IPS-11a (cell line): ENCODE results near the gene RALY.
A peak's percentile ranks its signal among the peaks of the same experiment; 100 is the strongest.

Experiments
- H3K4me3 ChIP-seq: one replicate; pipeline ENCODE4 v1.5.1; 2013; ENCODE audit warnings: low read depth, low read length, control low read depth

RALY gene

DNA sequence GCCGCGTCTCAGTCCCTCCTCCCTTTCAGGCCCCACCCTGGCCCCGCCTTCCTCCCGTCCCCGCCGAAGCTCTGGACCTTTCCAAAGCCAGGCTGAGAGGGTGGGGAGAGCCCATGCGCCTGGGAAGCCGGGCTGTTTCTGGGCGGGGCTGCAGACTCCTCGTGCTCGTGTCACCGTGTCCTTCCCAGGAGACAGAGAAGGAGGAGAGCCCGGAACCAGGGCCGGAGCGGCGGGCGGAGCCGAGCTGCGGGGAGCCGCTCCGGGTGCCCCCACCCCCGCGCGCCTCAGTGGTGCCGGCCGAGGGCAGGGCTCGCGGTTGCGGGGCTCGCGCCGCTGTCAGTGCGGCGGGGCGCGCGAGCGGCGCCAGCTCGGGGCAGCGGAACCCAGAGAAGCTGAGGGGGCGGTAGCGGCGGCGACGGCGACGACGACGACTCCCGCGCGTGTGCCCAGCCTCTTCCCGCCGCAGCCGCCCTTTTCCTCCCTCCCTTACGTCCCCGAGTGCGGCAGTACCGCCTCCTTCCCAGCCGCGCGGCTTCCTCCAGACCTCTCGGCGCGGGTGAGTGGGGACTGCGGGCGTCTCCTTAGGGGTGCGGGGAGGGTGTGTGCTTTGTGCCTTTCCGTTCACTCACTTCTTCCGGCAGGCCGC is at the start of gene RALY:
TSS of gene RALY (plus strand) at position 336 of the 646 bp plus-strand sequence. CDS start 78,164 bp downstream, outside the sequence.
- peak within 1 kb of the TSS; percentile 84 for H3K4me3 ChIP-seq

DNA sequence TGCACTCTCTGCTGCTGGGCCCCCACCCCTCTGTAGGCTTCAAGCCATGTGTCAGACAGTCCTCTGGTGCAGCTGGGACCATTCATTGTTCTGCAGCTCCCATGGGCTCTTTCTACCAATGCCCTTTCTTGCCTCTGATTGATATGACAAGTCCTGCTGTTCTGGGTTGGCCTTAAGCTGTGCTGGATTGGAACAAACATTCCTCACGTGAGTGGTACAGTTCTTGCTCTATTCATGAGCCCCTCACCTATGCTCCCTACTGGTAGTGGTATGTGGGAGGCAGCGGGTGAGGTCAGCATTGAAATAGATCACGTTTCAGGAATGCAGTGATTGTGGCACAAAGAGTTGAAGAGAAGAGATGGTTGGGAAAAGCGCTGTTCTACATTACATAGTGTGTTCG is 48.8 kb upstream of the RALY start:
- H3K4me3 ChIP-seq: no peak overlapping the region

DNA sequence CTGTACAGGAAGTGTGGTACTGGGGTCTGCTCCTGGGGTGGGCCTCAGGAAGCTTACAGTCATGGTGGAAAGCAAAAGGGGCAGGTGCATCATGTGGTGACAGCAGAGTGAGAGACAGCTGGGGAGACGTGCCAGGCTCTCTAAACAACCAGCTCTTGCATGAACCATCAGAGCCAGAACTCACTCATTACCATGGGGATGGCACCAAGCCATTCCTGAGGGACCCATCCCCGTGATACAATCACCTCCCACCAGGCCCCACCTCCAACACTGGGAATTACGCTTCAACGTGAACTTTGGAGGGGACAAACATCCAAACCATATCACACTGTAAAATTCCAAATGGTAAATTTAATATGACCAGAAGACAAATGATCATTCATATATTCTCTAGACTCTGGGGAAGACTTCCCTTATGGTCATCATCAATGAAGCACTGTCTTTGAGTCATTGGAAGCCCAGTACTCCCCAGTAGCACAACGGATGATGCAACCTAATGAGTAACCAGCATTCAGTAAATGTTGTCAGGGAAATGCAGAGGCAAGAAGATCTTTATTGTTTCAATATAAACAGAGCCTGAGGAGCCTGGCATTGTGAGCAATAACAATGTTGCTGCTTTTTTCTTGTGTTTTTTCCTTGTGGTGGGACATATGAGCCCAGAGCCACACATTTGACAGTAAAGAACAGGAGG is 48.2 kb upstream of the RALY start:
- no peak overlapping the region for H3K4me3 ChIP-seq

DNA sequence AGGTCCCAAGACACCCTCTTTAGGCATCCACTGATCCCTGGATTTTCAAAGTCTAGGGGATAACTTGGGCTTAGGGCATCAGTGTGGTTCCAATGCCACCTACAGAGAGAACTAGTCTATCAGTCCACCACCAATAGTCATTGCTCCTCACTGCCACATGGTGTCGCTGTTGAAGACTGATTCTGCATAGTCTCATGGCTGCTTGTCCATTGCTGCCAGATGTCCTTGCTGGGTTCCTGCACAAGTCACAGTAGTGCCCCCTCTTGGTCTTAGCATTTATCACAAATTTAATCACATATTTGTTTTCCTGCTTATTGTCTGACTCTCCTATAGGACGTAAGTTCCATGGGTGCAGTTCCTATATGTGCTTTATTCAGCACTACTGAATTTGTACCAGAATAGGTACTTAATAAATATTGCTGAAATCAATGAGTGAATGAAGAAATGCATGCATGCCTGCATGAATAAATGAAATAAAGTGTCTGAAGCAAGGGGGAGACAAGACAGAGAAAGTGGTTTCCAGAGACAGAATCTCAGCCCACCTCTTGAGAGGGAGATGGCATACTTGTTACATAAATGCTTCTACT is 45.9 kb upstream of the RALY start:
- H3K4me3 ChIP-seq: no peak overlapping the region

DNA sequence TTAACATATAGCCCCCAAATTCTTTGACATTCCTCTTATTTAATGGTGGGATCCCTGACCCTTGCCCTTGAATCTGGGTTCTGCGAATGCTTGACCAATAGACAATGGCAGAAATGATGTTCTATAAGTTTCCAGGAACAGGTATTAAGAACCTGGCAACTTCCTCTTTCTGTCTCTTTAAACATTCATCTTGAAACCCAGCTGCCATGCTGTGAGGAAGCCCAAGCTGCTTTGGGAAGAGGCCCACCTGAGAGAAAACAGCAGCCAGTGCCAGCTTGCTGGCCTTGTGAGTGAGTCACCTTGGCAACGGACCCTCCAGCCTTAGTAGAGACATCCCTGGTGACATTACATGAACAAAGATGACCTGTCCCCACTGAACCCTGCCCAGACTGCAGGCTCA is 45.2 kb upstream of the RALY start:
- no peak overlapping the region for H3K4me3 ChIP-seq

DNA sequence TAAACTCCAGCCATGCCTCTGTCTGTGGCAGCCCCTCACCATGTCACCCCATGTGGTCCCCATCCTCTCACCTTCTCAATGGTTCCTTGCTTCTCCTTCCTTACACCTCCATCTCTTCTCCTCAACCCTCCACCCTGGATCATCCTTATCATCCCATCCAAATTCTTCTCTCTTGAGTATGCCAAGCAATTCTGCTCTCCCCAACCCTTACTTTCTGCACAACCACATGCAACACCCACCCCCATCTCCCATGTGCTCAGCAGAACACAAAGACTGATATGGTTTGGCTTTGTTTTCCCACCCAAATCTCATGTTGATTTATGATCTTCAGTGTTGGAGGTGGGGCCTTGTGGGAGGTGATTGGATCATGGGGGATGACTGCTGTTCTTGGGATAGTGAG is 42.5 kb upstream of the RALY start:
- no peak overlapping the region for H3K4me3 ChIP-seq

DNA sequence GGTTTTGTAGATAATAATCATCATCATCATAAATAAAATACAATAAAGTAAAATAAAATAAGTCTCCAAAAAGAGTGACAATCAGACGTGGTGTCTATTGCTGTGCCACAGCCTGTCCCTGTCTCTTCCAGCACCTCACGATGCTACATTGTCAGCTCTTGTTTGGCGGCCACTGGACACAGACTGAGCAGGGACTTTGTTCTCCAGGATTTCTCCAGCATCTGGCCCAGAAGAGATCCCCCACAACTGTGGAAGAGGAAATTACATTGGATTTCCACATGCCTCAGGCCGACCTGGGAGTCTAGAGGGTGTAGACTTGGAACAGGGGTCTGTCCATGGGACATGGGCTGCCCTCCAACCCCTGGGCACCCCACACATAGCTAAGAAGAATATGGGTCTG is 39.2 kb upstream of the RALY start:
- no peak overlapping the region for H3K4me3 ChIP-seq

DNA sequence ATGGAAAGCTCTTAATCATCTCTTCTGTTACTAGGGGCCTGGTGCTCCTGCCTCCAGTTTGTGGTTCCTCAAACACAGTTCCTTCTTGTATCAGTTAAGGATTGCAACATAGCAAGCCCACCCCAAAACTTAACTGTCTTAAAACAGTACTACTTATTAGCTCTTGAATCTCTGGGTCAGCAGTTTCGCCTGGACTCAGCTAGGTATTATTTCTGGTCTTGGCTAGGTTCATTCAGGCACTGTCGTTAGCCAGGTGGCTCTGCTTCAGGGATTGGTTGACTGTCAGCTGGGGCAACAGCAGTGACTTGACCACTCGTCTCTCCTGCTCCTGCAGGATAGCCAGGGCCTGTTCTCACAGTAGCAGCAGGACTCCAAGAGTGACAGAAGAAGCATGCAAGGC is 30.0 kb upstream of the RALY start:
- H3K4me3 ChIP-seq: no peak overlapping the region

DNA sequence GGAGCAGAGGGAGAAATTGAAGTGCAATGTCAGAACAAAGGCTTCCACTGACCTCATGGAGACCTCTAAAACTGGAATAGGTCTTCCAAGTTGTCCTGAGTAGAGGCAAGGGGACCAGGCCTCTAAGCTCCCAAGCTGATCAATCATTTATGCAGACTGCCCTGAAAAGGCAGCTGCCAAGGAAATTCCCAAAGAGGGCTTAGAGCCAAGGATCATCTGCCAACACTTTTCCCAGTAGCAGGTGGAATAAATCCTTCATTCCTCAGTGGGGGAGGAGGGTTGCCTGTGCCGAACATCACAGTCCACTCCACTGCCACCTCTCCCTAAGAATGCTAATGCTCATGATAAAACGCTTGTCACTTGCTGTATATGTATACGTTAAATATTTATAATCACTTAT is 29.3 kb upstream of the RALY start:
- no peak overlapping the region for H3K4me3 ChIP-seq

DNA sequence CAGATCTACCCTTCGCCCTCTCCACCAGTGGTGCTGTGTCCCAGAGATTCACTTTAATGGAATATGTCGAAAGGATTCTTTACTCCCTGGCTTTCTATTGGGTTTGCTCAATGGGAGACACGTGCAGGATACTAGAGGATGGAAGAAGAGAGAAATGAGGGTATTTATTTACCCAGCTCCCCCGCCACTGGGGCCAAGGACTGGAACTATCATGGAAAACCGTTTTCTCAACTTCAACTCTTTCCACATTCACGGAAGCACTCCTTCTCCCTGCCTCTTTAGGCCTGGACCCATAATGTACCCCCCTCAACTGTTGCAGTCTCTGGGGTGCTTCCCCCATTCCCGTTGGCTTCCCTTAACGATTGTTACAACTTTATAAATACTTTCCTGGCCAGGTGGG is 26.6 kb upstream of the RALY start:
- no peak overlapping the region for H3K4me3 ChIP-seq

DNA sequence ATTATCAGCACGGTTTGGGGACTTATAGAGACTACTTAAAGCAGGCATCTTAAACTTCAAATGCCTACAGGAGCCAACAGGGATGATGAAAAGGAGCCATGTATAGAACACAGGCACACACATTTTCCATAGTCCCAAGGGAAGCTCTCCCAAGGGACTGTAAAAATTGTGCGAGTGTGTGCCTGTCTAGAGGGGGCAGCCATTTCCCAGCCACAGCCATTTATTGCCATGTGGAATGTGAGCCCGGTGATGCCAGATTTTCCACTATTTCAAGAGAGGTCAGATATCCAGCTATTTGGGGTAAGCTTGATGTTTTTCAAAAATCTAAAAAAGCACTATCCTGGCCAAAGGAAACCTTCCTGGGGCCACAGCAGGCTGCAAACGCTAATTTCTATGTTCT is 24.1 kb upstream of the RALY start:
- H3K4me3 ChIP-seq: no peak overlapping the region

DNA sequence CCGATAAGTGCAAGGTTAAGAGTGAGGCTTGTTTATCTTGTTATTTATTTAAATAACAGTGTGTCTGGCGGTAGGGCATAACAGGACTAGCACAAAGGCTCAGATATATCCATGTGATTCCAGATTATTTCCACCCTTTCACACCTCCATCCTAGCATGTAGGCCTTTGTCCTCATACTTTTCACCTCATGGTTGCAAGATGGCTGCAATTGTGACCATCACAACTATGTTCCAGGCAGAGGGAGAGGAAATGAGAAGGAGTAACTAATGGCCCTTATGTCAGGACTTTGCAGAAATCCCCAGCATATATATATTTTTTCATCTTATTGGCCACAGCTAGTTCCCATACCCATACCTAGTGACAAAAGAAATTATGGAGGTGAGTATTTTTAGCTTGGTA is 23.5 kb upstream of the RALY start:
- no peak overlapping the region for H3K4me3 ChIP-seq

DNA sequence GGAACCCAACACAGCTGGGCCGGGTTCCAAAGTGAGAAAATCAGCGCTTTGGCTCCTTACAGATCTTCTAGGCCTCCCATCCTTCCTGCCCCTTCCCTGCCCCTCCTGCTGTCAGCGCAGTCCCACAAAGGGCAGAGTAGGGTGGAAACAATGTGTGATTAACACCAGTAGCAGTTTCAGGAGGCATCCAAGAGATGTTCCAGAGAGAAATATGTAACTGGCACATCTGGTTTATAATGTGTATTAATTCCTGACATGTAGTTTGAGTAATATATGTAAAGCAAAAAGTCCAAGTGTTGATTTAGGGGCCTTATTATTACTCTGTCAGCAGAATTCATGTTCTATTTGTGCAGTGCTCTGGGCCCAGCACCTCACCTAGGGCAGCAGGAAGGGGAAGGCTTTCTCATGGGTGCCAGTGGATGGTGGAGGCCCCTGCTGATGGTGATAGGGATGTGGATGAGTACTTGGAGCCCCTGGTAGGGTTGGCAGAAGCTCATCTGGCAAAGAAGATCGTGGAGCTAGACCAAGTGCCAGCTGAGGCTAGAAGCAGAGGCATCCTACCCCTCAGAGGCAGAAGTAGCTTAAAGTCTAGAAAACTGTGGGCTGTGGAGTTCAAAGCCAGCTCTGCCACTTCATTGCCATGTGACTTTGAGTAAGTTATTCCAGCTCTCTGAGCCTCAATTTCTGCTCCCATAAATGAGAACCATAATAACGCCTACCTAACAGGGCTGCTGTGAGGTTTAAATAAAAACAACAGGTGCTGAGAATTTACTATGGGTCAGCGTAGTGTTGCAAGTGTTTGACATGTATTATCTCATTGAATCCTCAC is 22.4 kb upstream of the RALY start:
- no peak overlapping the region for H3K4me3 ChIP-seq

DNA sequence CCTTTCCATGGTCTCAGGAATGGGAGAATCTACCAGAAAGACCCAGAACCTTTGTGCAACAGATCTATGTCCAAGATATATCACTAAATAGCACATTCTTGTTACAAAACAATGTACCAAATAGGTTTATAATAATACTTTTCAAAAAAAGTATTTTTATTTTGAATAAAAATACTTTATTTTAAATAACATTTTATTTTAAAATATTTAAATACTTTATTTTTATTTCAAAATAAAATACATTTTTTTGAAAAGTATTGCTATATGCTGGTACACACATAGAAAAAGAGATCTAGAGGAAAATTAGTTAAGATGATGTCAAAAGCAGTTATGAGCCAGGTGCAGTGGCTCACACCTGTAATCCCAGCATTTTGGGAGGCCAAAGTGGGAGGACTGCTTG is 16.8 kb upstream of the RALY start:
- no peak overlapping the region for H3K4me3 ChIP-seq

DNA sequence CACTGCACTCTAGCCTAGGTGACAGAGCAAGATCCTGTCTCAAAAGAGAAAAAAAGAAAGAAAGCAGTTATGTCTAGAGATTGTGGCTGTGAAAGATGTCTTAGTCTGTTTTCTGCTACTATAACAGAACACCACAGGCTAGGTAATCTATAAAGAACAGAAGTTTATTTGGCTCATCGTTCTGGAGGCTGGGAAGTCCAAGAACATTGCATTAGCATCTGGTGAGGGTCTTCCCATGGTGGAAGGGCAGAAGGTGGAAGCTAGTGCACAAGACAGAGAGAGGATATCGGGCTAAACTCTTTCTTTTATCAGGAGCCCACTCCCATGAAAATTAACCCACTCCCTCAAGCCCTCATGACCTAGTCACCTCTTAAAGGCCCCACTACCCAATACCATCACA is 16.2 kb upstream of the RALY start:
- H3K4me3 ChIP-seq: no peak overlapping the region

DNA sequence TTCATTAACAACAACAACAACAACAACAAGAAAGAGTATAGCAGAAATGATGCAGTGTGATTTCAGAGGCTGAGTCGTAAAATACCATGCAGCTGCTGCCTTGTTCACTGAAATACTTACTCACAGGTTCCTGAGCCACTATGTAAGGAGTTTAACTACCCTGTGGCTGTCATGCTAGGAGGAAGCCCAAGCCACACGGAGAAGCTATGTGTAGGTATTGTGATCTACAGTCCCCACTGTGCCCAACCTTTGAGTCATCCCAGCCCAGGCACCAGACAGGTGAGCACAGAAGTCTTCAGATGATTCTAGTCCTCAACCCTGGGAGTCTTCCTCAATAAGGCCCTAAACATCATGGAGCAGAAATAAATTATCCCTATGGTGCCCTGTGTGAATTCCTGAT is 14.6 kb upstream of the RALY start:
- H3K4me3 ChIP-seq: no peak overlapping the region

DNA sequence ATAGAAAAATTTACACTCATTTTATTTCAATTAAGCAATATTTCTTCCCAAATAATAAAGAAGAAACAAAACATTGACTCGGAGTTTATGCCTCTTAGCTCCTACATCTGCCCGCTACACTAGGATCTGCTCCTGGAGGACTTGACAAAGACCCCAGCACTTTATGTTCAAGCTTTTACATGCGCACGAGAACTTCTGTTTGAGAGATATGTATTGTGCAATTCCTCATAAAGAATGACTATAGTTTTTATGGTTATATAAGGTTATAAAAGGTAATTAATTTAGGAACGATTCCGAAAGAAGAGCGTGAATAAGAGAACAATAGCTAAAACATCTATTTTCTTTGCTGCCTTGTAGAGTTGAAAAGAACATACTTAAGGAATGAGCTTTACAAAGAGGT is 12.4 kb upstream of the RALY start:
- H3K4me3 ChIP-seq: no peak overlapping the region

DNA sequence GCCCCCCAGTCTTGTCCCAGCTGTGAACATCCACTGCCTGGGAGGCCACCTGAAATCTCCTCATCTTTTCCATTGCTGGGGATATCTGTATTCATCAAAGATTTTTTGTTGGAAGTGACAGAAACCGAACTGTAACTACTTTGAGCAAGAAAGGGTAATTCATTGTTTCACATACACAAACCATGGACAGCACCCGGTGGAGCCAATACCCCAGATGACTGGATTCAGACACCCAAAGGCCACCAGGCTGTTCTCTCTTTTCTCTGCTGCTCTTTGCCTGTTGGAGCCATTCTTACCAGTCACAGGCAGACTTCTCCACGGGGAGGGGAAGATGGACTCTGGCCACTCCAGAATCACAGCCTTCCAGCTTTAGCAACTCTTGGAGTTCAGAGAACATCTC is 11.7 kb upstream of the RALY start:
- no peak overlapping the region for H3K4me3 ChIP-seq

DNA sequence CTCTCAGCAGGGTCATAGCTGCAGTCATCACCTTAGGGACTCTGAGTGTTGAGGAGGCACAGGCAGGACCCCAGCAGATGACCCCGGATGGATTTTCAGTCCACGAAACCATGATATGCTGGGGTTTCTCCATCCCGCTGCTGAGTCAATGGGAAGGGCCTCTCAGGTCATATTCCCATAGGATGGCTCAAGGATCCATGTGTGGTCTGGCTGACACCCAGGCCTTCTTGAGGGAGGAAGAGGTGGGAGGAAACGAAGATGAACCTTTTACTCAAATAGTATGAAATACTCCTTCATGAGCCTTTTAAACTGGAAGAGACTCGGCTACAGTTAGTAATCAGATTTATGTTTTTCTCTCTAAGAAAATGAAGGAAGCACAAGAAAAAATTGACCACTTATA is 10.3 kb upstream of the RALY start:
- no peak overlapping the region for H3K4me3 ChIP-seq

DNA sequence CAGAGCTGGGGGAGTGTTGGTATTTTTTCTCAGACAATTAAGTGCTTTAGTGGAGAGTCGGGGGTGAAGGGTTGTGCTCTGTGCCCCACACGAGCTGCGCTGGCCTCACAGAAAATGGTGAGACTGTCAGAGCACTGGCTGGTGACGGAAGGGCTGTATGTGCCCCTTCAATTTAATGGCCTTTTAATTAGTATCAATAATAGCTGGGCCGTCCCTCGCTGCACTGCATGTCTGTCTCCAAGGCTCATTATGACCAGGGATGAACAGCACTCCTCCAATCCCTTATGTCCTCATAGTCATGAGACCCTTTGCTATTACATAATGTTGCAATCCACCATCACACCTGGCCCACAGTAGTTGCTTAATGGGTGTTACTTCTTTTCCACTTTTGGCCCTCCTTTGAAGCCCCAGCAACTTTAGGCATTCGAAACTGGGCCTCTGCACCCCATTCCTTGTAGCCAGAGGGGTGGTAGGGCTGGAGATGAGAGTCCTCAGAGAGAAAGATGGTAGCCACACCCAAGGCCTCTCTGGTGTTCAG is 9.5 kb upstream of the RALY start:
- H3K4me3 ChIP-seq: no peak overlapping the region

DNA sequence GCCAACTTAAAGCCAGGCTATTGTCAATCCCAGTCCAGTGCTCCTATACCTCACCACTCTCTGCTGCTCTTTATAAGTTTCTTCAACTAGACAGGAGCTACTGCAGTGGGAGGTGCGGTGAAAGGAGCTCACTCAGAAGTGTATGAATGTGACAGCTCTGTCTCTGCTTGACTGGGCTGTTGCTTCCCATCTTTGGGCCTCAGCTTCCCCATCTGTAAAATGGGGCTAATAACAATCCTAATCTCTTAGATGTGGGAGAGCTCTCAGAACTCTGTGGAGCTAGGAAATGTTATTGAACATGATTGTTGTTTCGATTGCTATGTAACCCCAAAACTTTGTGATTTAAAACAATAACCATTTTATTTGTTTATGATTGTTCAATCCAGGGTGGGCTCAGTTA is 8.4 kb upstream of the RALY start:
- H3K4me3 ChIP-seq: no peak overlapping the region
